Smooth muscle cell (in vitro differentiated cells): ENCODE data around the gene GRAMD1B. TPM values are rescaled to one million over a fixed set of nuclear protein-coding genes. Genes with fewer than 3 reads are reported as not detected.

Source experiments
- DNase-seq: peaks from one replicate; lab custom pipeline; 2025; ENCODE audit not compliant: unreplicated experiment; lab: John Stamatoyannopoulos, UW
- H2AFZ ChIP-seq: fragments of 200-600 bp; sonication (generic); 2 replicates; pipeline ENCODE4 v1.6.0; 2016; ENCODE audit warnings: antibody characterized with exemption, low read depth, mild to moderate bottlenecking
- H3F3A ChIP-seq: fragments of 200-600 bp; sonication (generic); 2 replicates; pipeline ENCODE4 v1.6.0; 2017; ENCODE audit warnings: antibody characterized with exemption, low read depth
- H3K27ac ChIP-seq: fragments of 200-600 bp; sonication (generic); 2 replicates; pipeline ENCODE4 v1.5.1; 2016; ENCODE audit warnings: low read depth, mild to moderate bottlenecking
- H3K27me3 ChIP-seq: fragments of 200-600 bp; sonication (generic); 2 replicates; pipeline ENCODE4 v1.6.1; 2016; ENCODE audit warnings: low read depth, mild to moderate bottlenecking
- H3K36me3 ChIP-seq: fragments of 200-600 bp; sonication (generic); 2 replicates; pipeline ENCODE4 v1.5.1; 2016; ENCODE audit warnings: low read depth
- H3K4me1 ChIP-seq: fragments of 200-600 bp; sonication (generic); 2 replicates; pipeline ENCODE4 v1.5.1; 2016; ENCODE audit warnings: low read depth
- H3K4me2 ChIP-seq: fragments of 200-600 bp; sonication (generic); 2 replicates; pipeline ENCODE4 v1.6.0; 2016; ENCODE audit warnings: mild to moderate bottlenecking
- H3K4me3 ChIP-seq: fragments of 200-600 bp; sonication (generic); 2 replicates; pipeline ENCODE4 v1.5.1; 2016; ENCODE audit warnings: mild to moderate bottlenecking
- H3K79me2 ChIP-seq: fragments of 200-600 bp; sonication (generic); 2 replicates; pipeline ENCODE4 v1.6.0; 2016; ENCODE audit warnings: low read depth, mild to moderate bottlenecking
- H3K9ac ChIP-seq: fragments of 200-600 bp; sonication (generic); 2 replicates; pipeline ENCODE4 v1.6.0; 2016; ENCODE audit warnings: low read depth
- H3K9me3 ChIP-seq: fragments of 200-600 bp; sonication (generic); replicated peaks from 2 replicates; pipeline ENCODE4 v1.5.1; 2016; ENCODE audit warnings: low read depth
- H4K20me1 ChIP-seq: fragments of 200-600 bp; sonication (generic); 2 replicates; pipeline ENCODE4 v1.6.0; 2016; ENCODE audit warnings: low read depth
- CTCF ChIP-seq: fragments of 200-600 bp; sonication (generic); IDR thresholded peaks from 2 replicates; pipeline ENCODE4 v1.5.1; 2017; ENCODE audit warnings: borderline replicate concordance, mild to moderate bottlenecking, antibody characterized with exemption; ENCODE audit not compliant: insufficient read depth, poor library complexity, severe bottlenecking
- WGBS: methylation state at CpG from one replicate; pipeline ENCODE4 v1.1.7; 2016; ENCODE audit warnings: low lambda C conversion rate; 5-methylcytosine and 5-hydroxymethylcytosine counted together
- polyA plus RNA-seq: library from polyadenylated mRNA; unstranded; fragments of >200 nt; fragmentation: Nextera tagmentation; extraction: Ambion mirVana; gene quantifications from 2 replicates; pipeline ENCODE4 v1.2.1, GENCODE V29; 2016
- total RNA-seq: library from RNA; depleted of rRNA; stranded (reverse); fragments of >200 nt; gene quantifications from 2 replicates; pipeline ENCODE4 v1.2.3, GENCODE V29; 2014

GRAMD1B gene
- total and polyA plus RNA-seq, 2 experiments from 2014 or later: 2.4 to 3.4 TPM

- H3K36me3 ChIP-seq: no peaks in the 10 kb centered on the region
- no peak overlapping the region for H3K9ac ChIP-seq
- no peaks in the 10 kb centered on the region for H3K9me3 ChIP-seq
- no peaks in the 10 kb centered on the region for H3F3A ChIP-seq
- no peak overlapping the region for H3K27ac ChIP-seq
- DNase-seq: no peak
- no peak overlapping the region for H3K4me3 ChIP-seq
- TF ChIP-seq CTCF: no peak
- no peaks in the 10 kb centered on the region for H3K79me2 ChIP-seq
- H3K4me1 ChIP-seq: peaks cover 3% of the 10 kb centered on the region
- H3K27me3 ChIP-seq: no peaks in the 10 kb centered on the region
- H2AFZ ChIP-seq: no peak overlapping the region
- H4K20me1 ChIP-seq: no peaks in the 10 kb centered on the region
- no peak overlapping the region for H3K4me2 ChIP-seq
- WGBS: 93% methylated on average over 6 of the region's 6 CpGs
These were observed 157.5 kb downstream of the GRAMD1B start for GRCh38 chr11:123587559-123587958.

DNA sequence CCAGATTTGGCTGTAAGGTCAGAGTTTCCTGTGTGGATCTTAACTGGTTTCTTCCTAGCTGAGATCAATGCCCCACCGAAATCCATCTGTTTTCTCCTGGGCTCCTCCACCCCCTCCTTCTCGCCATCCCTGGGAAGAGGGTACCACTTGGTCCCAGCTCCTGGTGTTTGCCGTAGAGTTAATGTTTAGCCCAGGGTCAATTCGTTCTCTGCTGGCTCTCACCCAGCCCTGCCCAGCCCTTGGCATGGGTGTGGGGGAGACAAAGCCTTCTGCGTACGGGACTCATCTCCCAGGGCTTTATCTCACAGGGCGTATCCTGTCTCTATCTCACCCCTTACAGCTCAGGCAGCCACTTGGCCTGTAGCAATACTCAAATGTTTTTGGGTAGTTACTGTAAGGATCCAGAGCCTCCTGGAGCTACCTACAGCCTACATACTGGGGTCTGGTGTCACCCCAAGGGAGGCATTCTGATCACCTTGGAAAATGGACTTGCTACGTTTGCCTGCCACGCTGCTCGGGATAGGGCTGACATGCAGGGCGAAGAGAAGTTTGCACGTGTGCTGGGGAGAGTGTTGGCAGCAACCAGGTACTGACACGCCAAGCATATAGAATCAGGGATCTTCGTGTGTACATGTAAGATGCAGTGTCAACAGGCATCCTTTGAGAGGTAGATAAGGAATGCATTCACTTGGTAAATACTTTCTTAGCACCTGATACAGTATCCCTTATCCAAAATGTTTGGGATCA is 158.2 kb downstream of the GRAMD1B start:
- DNase-seq: no peak
- no peaks in the 10 kb centered on the region for H3F3A ChIP-seq
- no peak overlapping the region for H2AFZ ChIP-seq
- H3K4me3 ChIP-seq: no peak overlapping the region
- H3K9ac ChIP-seq: no peak overlapping the region
- H3K9me3 ChIP-seq: no peaks in the 10 kb centered on the region
- H3K4me1 ChIP-seq: peaks cover 3% of the 10 kb centered on the region
- H3K27ac ChIP-seq: no peak overlapping the region
- no peaks in the 10 kb centered on the region for H3K79me2 ChIP-seq
- H4K20me1 ChIP-seq: no peaks in the 10 kb centered on the region
- no peaks in the 10 kb centered on the region for H3K36me3 ChIP-seq
- no peak overlapping the region for H3K4me2 ChIP-seq
- 93% methylated on average over 14 of the region's 14 CpGs for WGBS
- H3K27me3 ChIP-seq: no peaks in the 10 kb centered on the region
- no peak for TF ChIP-seq CTCF

DNA sequence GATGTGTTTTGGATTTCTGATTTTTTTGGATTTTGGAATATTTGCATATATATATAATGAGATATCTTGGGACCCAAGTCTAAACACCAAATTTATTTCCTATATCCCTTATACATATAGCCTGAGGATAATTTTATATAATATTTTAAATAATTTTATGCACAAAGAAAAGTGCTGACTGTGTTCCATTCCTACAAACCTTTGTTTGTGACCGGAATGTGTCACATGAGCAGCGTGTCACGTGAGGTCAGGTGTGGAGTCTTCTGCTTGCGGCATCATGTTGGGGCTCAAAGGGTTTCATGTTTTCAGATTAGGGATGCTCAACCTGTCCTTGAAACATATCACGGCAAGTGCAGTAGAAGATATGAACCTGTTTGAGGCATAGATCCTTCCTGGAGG is 158.8 kb downstream of the GRAMD1B start:
- DNase-seq: no peak
- 95% methylated on average over 5 of the region's 5 CpGs for WGBS
- no peak for TF ChIP-seq CTCF
- Histone ChIP-seq H2AFZ (no peak overlapping the region), H3K79me2 (no peaks in the 10 kb centered on the region), H4K20me1 (no peaks in the 10 kb centered on the region), H3F3A (no peaks in the 10 kb centered on the region), H3K4me3 (no peak overlapping the region), H3K9me3 (no peaks in the 10 kb centered on the region), H3K9ac (no peak overlapping the region), H3K27me3 (no peaks in the 10 kb centered on the region), H3K36me3 (no peaks in the 10 kb centered on the region), H3K4me1 (peaks cover 3% of the 10 kb centered on the region), H3K27ac (no peak overlapping the region), H3K4me2 (no peak overlapping the region)
